GM19240 (cell line): Measurements from ENCODE around the gene DAB2IP.

ENCODE experiments used
- DNase-seq: peaks from one replicate; pipeline ENCODE4 v3.0.0; 2011; ENCODE audit warnings: low spot score; ENCODE audit not compliant: insufficient read length

Gene DAB2IP

GRCh38 chr9:121815546-121816448 is 164.4 kb downstream of the DAB2IP start:
- DNase-seq, result no peak

GRCh38 chr9:121816449-121816817 is 165.0 kb downstream of the DAB2IP start:
- DNase-seq, result no peak

- DNase-seq, result no peak
These were observed 165.5 kb downstream of the DAB2IP start for GRCh38 chr9:121816845-121817450.

GRCh38 chr9:121817476-121817875 is 166.0 kb downstream of the DAB2IP start:
- no peak for DNase-seq

- DNase-seq, result no peak
These were observed 166.7 kb downstream of the DAB2IP start for GRCh38 chr9:121818016-121818661.

GRCh38 chr9:121818841-121819427 is 167.5 kb downstream of the DAB2IP start:
- DNase-seq, result no peak

GRCh38 chr9:121819428-121820231 is 168.2 kb downstream of the DAB2IP start:
- DNase-seq, result no peak

- DNase-seq, result no peak
These were observed 169.0 kb downstream of the DAB2IP start for GRCh38 chr9:121820286-121821005.

GRCh38 chr9:121821326-121821725 is 169.9 kb downstream of the DAB2IP start:
- no peak for DNase-seq

- DNase-seq, result no peak
These were observed 171.0 kb downstream of the DAB2IP start for GRCh38 chr9:121822093-121823085.

- DNase-seq, result no peak
These were observed 172.2 kb downstream of the DAB2IP start for GRCh38 chr9:121823451-121824169.

- DNase-seq, result no peak
These were observed 173.2 kb downstream of the DAB2IP start for GRCh38 chr9:121824651-121825030.

- DNase-seq, result no peak
These were observed 173.7 kb downstream of the DAB2IP start for GRCh38 chr9:121825031-121825691.

GRCh38 chr9:121826711-121827110 is 175.3 kb downstream of the DAB2IP start:
- no peak for DNase-seq

- DNase-seq, result no peak
These were observed 176.0 kb downstream of the DAB2IP start for GRCh38 chr9:121827251-121827967.

GRCh38 chr9:121830441-121831140 is 179.2 kb downstream of the DAB2IP start:
- no peak for DNase-seq

- no peak for DNase-seq
These were observed 180.4 kb downstream of the DAB2IP start for GRCh38 chr9:121831869-121832268.
